Measurements from ENCODE around the gene RNF38.

GRCh38 chr9:36401897-36402480, 1.9 kb upstream of the RNF38 start:
- no peak for TF ChIP-seq EP300 (IDR thresholded peaks at IDR 0.05)
- TF ChIP-seq CTCF (IDR thresholded peaks at IDR 0.05) = no peak

Measured in stomach (tissue), 4 donors.